HG03103 (cell line): Measurements from ENCODE around the gene PARP9.
A peak's percentile ranks its signal among the peaks of the same experiment; 100 is the strongest.
"Not testable (repeated sequence)": the region's sequence is repeated elsewhere in the genome, so short reads cannot be mapped to it uniquely, and the experiment has no call there.

ENCODE experiments used
- ATAC-seq: cut with Tn5 transposase; IDR thresholded peaks from one replicate; pipeline ENCODE4 v1.9.1; 2021; ENCODE audit warnings: low read depth; ENCODE audit not compliant: unreplicated experiment

The PARP9 gene

DNA sequence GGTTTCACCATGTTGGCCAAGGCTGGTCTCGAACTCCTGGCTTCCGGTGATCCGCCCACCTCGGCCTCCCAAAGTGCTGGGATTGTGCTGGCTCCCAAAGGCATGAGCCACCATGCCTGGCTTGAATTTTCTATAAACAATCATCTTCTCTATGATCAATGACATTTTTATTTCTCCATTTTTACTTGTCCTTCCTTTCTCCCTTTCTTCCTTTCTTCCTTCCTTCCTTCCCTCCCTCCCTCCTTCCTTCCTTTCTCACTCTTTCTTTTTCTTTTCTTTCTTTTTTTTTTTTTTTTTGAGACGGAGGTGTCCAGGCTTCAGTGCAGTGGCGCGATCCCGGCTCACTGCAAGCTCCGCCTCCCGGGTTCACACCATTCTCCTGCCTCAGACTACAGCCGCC, 40.8 kb downstream of the PARP9 start:
- no peak for ATAC-seq

DNA sequence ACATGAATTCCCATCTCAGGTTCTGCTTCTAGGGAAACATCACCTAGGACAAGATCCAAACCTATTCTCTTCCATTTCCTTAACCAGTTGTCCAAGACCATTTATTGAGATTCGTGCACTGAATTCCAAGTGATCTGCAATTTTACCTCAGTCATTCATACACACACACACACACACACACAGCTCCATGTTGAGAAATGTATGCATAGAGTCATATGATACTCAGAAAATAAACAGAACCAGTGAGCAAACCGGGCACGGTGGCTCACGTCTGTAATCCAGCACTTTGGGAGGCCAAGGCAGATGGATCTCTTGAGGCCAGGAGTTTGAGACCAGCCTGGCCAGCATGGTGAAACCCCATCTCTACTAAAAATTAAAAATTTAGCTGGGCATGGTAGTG, 43.2 kb downstream of the PARP9 start:
- no peak for ATAC-seq

DNA sequence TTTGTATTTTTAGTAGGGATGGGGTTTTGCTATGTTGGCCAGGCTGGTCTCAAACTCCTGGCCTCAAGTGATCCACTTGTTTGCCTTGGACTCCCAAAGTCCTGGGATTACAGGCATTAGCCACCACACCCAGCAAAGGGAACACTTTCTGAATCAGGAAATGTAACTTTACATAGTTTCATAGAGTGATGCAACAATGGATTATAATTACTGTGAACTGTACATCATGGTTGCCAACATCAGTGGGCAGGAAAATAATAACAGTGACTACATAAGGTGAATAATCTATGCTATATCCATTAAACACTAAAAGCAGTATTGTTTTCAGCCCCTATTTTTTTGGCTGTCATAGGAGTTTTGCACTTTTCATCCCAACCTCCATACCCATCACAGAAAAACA, 44.4 kb downstream of the PARP9 start:
- ATAC-seq, result no peak

DNA sequence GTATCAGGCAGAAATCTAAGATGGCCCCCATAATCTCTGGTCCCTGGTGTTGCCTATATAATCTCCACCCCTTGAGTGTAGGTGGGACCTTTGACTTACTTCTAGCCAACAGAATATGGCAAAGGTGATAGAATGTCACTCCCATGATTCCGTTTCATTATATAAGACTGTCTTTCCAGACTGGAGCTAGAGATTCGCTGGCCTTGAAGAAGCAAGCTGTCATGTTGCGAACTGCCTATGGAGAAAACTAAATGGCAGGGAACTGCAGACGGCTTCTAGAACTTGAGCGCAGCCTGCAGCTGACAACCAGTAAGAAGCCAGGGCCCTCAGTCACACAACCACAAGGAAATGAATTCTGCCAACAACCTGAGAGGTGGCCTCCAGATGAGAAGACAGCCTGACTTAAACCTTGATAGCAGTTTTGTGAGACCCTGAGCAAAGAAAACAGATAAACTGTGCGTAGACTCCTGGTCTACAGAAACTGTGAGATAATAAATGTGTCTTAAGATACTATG, 47.2 kb downstream of the PARP9 start:
- ATAC-seq, result no peak

DNA sequence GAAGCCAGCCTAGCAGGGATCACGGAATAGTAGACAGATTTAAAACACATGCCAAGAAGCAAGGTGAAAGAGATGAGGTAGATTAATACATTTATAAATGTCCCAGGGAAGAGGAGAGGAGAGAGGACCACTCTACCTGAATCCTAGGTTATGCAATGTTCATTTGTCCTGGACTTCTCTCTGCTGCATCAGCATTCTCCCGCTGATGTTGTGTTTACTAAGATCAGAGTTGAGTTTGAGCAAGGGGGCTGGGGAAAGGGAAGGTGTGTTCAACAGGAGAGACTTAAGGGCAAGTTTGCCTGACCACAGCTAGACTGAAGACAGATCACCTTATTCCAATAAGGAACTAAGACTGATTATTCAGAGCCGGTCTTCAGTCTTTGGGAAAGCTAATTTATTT, 48.2 kb downstream of the PARP9 start:
- ATAC-seq, result no peak

DNA sequence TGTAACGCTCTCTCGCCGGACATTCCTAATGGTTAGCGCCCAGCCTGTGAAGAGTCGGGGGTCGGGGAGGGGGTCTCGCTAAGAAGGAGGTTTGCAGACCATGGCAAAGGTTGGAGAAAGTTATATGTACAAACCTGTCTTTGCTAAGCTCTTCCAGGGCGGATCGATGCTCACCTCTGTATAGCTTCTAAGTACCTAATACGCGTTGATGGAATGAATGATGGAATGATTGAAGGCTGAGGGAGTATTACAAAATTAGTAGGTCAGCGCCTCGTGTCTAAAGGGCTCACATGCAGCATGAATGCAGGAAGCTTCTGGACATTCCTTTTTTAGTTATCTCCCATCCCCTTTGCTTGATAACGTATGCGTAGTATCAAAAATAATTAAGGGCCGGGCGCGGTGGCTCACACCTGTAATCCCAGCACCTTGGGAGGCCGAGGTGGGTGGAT, 49.1 kb downstream of the PARP9 start:
- no peak for ATAC-seq

DNA sequence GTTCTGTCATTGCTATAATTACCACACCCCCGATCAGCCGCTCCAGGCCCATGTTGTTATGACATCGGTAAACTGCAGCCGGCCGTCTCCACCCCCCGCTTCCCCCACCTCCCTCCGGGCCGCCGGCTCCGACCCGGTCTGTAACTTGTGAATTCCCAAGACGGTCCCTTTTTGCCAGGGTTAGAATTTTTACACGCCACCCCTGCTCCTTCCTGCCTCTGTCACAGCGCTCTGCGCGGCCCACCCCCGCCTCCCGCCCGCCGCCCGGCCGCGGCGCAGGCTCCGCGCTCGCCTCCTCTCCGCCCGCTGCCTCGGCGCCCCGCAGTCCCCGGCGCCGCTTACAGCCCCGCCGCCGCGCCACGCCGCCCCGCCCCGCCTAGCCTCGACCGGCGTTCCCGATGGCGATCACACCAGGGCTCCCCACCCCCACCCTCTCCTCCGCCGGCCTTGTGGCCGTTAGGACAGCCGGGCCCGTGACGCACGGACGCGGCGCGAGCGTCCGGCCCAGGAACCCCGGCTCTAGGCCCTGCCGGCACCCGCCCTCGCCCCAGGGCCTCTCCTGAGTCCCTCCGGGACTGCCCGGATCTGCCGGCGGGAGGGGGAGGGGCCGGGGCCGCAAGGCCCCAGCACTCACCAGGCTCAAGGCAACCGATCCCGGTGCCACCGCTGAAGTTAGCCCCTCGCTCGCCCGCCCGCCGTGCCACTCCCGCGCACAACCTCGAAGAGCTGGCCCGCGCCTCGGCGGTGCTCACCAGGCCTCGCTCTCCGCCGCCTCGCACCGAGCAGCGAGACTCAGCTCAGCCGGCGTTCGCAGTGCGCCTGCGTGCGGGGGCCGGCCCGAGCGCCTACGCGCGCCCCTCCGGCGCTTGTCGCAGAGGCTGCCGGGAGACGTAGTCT, 49.7 kb downstream of the PARP9 start, which contains the start of gene KPNA1:
Gene KPNA1 (minus strand): TSS at position 817 of the 897 bp plus-strand sequence. CDS start 18,374 bp downstream, outside the sequence.
- peak; percentile 82 for ATAC-seq

DNA sequence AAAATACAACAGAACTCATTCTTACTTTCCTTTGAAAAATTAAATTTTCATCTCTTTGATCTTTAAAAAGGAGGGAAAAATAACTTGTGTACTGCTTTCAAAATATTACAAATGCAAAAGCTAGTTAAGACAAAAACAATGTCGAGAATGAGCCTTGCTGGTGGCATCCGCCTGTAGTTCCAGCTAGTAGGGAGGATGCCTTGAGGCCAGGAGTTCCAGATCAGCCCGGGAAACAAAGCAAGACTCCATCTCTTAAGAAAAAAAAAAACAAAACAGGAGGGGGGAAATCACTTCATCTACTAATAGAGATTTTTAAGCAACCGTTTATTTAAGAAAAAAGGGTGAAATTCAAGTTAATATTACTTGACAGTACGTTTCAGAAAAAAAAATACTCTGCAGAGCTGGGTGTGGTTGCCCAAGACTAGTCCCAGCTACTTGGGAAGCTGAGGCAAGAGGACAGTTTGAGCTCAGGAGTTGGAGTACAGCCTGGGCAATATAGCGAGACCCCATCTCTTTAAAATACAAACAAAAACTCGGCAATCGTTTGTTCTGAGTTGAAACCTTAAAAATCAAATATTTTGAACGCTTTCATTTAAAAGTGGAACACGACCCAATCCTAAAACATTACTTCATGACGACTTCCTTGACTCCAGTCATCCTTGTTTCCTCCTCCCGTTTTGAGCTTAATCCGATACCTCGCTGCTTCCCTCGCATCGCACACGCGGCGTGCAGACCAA, 50.5 kb downstream of the PARP9 start:
- ATAC-seq, result no peak

DNA sequence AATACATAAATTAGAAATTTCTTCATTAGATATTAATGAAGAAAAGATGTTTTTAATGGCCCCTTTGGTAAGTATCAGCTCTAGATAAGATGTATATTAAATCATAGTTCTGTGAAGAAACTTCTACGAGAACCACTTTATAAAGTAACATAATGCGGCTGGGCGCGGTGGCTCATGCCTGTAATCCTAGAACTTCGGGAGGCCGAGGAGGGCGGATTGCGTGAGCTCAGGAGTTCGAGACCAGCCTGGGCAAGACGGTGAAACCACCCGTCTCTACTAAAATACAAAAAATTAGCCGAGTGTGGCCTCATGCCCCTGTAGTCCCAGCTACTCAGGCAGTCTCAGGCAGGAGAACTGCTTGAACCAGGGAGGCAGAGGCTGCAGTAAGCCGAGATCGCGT, 51.8 kb downstream of the PARP9 start:
- ATAC-seq, result no peak

DNA sequence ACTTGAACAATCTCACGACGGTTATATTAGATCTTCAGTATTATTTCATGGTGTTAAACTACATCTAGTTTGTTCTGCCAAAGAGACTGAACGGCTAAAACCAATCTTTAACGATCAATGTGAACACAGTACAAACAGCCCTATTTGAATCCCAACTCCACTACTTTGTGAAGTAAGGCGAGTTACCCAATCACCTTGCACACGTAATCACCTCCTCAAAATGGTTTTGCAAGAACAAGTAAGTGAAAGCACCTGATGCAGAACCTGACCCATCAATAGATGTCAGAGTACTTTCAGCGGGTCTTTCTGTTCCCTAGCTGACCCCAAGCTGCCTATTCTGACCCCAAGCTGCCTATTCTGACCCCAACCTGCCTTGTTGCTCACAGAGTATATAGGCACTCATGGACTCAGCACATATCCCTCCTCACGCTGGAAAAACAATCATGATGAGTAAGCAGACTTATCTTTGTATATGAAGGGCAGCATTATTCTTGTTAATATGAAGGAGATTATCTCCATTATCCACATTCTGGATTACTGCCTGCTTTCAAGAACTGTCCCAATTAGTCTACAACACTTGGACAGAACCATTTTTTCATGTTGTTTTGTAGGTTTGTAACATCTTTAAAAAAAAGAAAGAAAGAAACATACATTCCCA, 53.1 kb downstream of the PARP9 start:
- no peak for ATAC-seq

DNA sequence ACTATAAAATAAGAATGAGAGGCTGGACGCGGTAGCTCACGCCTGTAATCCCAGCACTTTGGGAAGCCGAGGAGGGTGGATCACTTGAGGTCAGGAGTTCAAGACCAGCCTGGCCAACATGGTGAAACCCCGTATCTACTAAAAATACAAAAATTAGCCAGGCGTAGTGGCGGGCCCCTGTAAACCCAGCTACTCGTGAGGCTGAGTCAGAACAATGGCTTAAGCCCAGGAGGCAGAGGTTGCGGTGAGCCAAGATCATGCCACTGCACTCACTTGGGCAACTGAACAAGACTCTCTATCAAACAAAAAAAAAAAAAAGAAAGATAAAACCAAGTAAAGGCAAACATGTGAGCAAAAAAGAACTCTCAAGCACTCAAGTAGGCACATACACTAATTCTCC, 55.2 kb downstream of the PARP9 start:
- not testable (repeated sequence) for ATAC-seq

DNA sequence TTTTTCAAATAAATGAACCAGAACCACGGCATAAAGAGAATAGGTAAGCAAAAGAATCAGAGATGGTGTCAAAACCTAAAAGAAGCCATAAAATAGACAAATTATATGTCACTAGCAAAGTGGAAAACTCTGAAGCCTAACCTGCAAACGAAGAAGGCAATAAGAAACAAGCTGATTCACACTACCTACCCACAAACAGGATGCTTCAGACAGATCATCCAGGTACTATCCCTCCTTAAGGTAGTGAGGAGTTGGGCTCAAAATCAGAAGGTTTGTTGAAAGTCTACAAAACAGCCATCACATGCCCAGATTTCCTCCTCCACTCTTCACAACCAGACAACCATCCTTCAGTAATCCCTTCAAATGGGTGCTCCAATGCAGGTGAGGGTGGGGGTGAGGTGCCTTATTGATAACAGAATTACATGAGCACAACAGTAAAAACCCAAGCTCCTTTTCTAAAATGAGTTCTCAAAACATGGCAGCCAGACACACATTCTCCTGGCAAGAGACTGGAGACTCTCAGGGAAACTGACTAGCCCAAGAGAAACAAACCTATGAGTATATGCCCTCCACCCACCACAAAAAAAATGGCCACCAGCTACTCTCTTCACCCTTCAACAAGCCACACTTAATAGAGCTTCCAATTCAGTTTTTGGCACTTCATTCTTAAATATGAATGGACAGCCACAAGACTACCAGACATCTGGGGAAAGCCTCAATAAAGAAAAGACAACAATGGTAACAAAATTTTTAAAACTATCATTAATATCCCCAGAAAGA, 55.8 kb downstream of the PARP9 start:
- ATAC-seq, result no peak

DNA sequence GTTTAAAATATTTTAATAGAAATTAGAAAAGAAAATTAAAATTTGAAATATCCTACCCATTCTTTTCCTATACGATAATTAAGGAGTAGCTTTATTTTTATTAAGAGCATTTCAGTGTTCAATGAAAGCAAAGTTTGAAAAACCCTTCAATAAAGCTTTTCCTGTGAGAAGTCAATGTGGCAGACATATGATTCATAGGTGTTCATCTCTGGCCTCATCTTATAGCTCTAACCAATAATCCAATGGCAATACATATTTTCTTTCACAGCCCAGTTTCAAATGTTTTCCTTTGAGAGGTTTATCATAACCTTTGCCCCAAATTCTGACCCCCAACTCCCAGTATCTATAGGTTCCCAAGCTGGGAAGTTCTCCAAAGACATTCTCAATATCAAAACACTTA, 57.6 kb downstream of the PARP9 start:
- no peak for ATAC-seq

DNA sequence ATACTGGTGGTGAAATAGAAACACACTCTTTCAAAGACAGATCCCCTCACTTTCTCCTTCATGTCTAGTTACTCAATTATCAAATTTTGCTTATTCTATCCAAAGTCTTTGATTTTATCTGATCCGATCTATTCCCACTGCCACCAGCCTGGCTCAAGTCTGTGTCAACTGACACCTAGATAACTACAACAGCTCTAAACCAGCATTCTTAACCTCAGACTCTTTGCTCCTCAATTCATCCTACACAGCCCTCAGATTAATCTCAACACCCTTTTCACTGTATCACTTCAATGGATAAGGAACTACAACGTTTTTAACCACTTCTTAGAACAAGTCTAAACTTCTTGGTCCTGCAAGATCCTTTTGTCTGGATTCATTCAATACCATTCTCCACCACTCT, 58.4 kb downstream of the PARP9 start:
- ATAC-seq, result no peak

DNA sequence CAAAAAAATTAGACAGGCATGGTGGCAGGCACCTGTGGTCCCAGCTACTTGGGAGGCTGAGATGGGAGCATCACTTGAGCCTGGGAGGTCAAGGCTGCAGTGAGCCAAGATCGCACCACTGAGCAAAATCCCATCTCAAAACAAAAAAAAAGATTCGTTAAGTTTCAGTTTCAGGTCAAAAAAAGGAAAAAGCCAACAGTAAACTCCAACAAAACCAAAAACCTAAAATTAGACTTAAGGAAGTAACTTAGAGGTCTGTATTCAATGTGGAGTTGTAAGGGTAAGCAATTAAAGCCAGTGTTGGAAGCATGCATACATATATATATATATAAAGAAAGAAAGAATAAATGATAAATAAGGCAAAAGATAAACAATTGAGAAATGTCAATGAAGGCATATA, 61.2 kb downstream of the PARP9 start:
- no peak for ATAC-seq

DNA sequence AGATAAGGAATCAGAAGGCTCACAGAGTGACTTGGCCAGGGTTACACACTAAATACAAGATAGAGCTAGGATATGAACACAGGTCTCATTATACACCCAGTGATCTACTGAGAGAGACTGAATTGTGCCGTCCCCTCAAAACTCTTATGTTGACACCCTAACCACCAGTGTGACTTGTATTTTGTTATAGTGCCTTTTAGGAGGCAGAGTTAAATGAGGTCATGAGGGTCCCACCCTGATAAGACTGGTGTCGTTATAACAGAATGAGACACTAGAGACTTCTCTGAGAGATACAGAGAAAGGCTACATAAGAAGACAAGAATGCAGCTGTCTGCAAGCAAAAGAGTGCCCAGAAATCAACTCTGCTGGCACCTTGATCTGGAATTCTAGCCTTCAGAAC, 62.0 kb downstream of the PARP9 start:
- no peak for ATAC-seq

DNA sequence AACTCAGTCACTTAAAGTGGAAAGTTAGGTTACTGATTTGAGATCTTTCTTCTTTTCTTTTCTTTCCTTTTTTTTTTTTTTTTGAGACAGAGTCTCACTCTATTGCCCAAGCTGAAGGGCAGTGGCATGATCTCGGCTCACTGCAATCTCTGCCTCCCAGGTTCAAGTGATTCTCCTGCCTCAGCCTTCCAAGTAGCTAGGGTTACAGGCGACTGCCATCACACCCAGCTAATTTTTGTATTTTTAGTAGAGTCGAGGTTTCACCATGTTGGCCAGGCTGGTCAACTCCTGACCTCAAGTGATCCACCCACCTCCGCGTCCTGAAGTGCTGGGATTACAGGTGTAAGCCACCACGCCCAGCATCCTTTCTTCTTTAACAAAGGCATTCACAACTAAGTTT, 63.1 kb downstream of the PARP9 start:
- not testable (repeated sequence) for ATAC-seq

DNA sequence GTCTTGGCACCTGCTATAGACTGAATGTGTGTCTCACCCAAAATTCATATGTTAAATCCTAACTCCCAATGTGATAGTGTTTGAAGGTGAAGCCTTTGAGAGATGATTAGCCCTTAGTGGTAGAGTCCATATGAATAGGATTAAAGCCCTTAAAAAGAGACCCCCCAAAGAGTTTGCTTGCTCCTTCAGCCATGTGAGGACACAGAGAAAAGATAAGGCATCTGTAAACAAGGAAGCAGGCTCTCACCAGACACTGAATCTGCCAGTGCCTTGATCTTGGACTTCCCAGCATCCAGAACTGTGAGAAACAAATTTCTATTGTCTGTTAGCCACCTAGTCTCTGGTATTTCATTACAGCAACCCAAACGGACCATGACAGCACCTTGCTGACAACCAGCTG, 65.9 kb downstream of the PARP9 start:
- no peak for ATAC-seq

DNA sequence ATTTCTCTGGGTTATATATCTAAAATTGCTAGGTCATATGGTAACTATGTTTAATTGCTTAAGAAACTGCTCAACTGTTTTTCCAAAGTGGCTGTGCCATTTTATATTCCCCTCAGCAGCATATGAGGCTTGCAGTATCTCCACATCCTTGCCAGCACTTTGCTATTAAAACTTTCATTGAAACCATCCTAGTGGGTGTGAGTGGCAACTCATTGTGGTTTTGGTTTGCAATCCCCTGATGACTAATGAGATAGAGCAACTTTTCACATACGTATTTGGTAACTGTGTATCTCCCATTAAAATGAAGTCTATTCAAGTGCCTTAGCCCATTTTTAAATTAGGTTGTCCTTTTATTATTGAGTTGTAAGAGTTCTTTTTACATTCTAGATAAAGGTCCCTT, 66.7 kb downstream of the PARP9 start:
- ATAC-seq, result peak; percentile 82

DNA sequence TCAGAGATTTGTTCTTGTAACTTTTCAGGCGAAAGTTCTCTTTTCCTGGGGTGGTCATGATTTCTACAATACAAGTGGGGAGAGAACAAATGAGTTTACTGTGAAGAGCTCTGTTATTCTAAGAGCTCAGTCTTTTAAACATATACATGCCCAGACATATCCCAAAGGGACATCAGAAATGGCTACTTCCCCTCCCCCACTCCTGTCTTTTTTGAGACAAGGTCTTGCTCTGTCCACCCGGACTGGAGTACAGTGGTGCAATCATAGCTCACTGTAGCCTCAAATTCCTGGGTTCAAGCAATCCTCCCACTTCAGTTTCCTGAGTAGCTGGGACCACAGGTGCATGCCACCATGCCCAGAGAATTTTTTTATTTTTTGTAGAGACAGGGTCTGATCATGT, 67.6 kb downstream of the PARP9 start:
- ATAC-seq, result no peak
